HEK293T (cell line): ENCODE results near the gene DDAH1.

Experiments
- CTCF ChIA-PET: fragments of 350-600 bp; formaldehyde crosslinking; extraction: SDS; loops from one replicate; lab custom pipeline; 2021; ENCODE audit warnings: antibody characterized with exemption, inconsistent platforms; lab: Yijun Ruan, JAX
- POLR2A ChIA-PET: fragments of 350-600 bp; formaldehyde crosslinking; extraction: SDS; loops from one replicate; lab custom pipeline; 2020; ENCODE audit warnings: antibody characterized with exemption, inconsistent platforms; lab: Yijun Ruan, JAX
- DNase-seq: peaks from one replicate; pipeline ENCODE4 v3.0.0; 2012; ENCODE audit warnings: mixed read lengths; ENCODE audit errors: extremely low spot score
- ARNT ChIP-seq: fragments of 450-650 bp; IDR thresholded peaks from 2 replicates; pipeline ENCODE4 v1.6.1; 2017; ENCODE audit warnings: mild to moderate bottlenecking
- BHLHE40 ChIP-seq: fragments of 450-650 bp; IDR thresholded peaks from 2 replicates; pipeline ENCODE4 v1.6.1; 2016; ENCODE audit warnings: mild to moderate bottlenecking, moderate library complexity, borderline replicate concordance
- CTBP1 ChIP-seq: fragments of 450-650 bp; IDR thresholded peaks from 2 replicates; pipeline ENCODE4 v1.6.1; 2016; ENCODE audit warnings: borderline replicate concordance
- ELF4 ChIP-seq: fragments of 450-650 bp; IDR thresholded peaks from 2 replicates; pipeline ENCODE4 v1.6.1; 2017; ENCODE audit warnings: antibody characterized with exemption
- FOXA1 ChIP-seq: fragments of 450-650 bp; IDR thresholded peaks from 2 replicates; pipeline ENCODE4 v1.6.1; 2016; ENCODE audit warnings: mild to moderate bottlenecking
- FOXK2 ChIP-seq: fragments of 450-650 bp; IDR thresholded peaks from 2 replicates; pipeline ENCODE4 v1.6.1; 2016; ENCODE audit warnings: mild to moderate bottlenecking
- FOXM1 ChIP-seq: fragments of 450-650 bp; IDR thresholded peaks from 2 replicates; pipeline ENCODE4 v1.6.1; 2017; ENCODE audit warnings: mild to moderate bottlenecking, borderline replicate concordance
- HDGF ChIP-seq: fragments of 450-650 bp; IDR thresholded peaks from 2 replicates; pipeline ENCODE4 v1.6.1; 2017; ENCODE audit warnings: antibody characterized with exemption, borderline replicate concordance
- L3MBTL2 ChIP-seq: fragments of 450-650 bp; conservative IDR thresholded peaks from 2 replicates; pipeline ENCODE4 v1.6.1; 2016; ENCODE audit warnings: mild to moderate bottlenecking
- LEF1 ChIP-seq: fragments of 450-650 bp; IDR thresholded peaks from 2 replicates; pipeline ENCODE4 v1.6.1; 2017; ENCODE audit warnings: mild to moderate bottlenecking, borderline replicate concordance
- NFRKB ChIP-seq: fragments of 450-650 bp; IDR thresholded peaks from 2 replicates; pipeline ENCODE4 v1.6.1; 2016; ENCODE audit warnings: mild to moderate bottlenecking, moderate library complexity
- PKNOX1 ChIP-seq: fragments of 450-650 bp; IDR thresholded peaks from 2 replicates; pipeline ENCODE4 v1.6.1; 2016
- SP1 ChIP-seq: fragments of 450-650 bp; IDR thresholded peaks from 2 replicates; pipeline ENCODE4 v1.6.1; 2017
- SUZ12 ChIP-seq: fragments of 450-650 bp; IDR thresholded peaks from 2 replicates; pipeline ENCODE4 v1.6.1; 2016; ENCODE audit warnings: mild to moderate bottlenecking
- TARDBP ChIP-seq: fragments of 450-650 bp; IDR thresholded peaks from 2 replicates; pipeline ENCODE4 v1.6.1; 2016
- ZNF384 ChIP-seq: fragments of 450-650 bp; IDR thresholded peaks from 2 replicates; pipeline ENCODE4 v1.6.1; 2016

The DDAH1 gene

GRCh38 chr1:85359874-85360721, 104.9 kb downstream of the DDAH1 start:
- POLR2A ChIA-PET = no interaction called here

GRCh38 chr1:85358702-85359438, 106.1 kb downstream of the DDAH1 start:
- CTCF ChIA-PET = interaction anchor here (0.6 kb wide), 1 partner anchor 361 kb away, joined by 3 read pairs; no protein-coding TSS in a partner anchor
- POLR2A ChIA-PET = no interaction called here
- TF ChIP-seq PKNOX1 = no peak
- no peak for TF ChIP-seq FOXA1
- TF ChIP-seq NFRKB = no peak
- TF ChIP-seq SUZ12 = no peak
- DNase-seq = no peak

More at GRCh38 chr1:85359874-85360721, 104.9 kb downstream of the DDAH1 start:
- CTCF ChIA-PET = interaction anchor here (0.6 kb wide), 1 partner anchor 101 kb away, joined by 3 read pairs; the partner anchor contains the start of gene C1orf52
- TF ChIP-seq SP1 = no peak
- TF ChIP-seq CTBP1 = no peak
- TF ChIP-seq ZNF384 = no peak
- TF ChIP-seq HDGF = no peak
- no peak for TF ChIP-seq SUZ12
- no peak for TF ChIP-seq PKNOX1
- TF ChIP-seq ELF4 = no peak
- no peak for TF ChIP-seq BHLHE40
- TF ChIP-seq ARNT = no peak
- DNase-seq = no peak

- TF ChIP-seq NFRKB (no peak), LEF1 (no peak), ELF4 (no peak), PKNOX1 (no peak), ZNF384 (no peak), SP1 (no peak), TARDBP (no peak), L3MBTL2 (no peak), FOXM1 (no peak), ARNT (no peak), HDGF (no peak), CTBP1 (no peak), FOXK2 (no peak), FOXA1 (no peak), BHLHE40 (no peak)
- DNase-seq = no peak
- ChIA-PET CTCF (no interaction called here), POLR2A (no interaction called here)
Observed at GRCh38 chr1:85357817-85358216, 107.1 kb downstream of the DDAH1 start.

- TF ChIP-seq FOXK2 = no peak
- no peak for TF ChIP-seq TARDBP
- TF ChIP-seq PKNOX1 = no peak
- TF ChIP-seq SP1 = no peak
- no peak for TF ChIP-seq SUZ12
- TF ChIP-seq FOXA1 = no peak
- no peak for TF ChIP-seq LEF1
- TF ChIP-seq BHLHE40 = no peak
- no peak for TF ChIP-seq ELF4
- no peak for TF ChIP-seq HDGF
- TF ChIP-seq CTBP1 = no peak
- CTCF ChIA-PET = interaction anchor here (0.6 kb wide), 1 partner anchor 11 kb away, joined by 5 read pairs; no protein-coding TSS in a partner anchor
- DNase-seq = no peak
- POLR2A ChIA-PET = no interaction called here
Observed at GRCh38 chr1:85356130-85356529, 108.8 kb downstream of the DDAH1 start.

- POLR2A ChIA-PET = no interaction called here
- TF ChIP-seq FOXM1 (no peak), HDGF (no peak), NFRKB (no peak), PKNOX1 (no peak), ZNF384 (no peak), TARDBP (no peak), ARNT (no peak)
- CTCF ChIA-PET = interaction anchor here (0.6 kb wide), 1 partner anchor 344 kb away, joined by 3 read pairs; no protein-coding TSS in a partner anchor
- no peak for DNase-seq
Observed at GRCh38 chr1:85352055-85352454, 112.9 kb downstream of the DDAH1 start.
